ENCODE measurements around the gene GNAI3.

The GNAI3 gene

GRCh38 chr1:109531826-109532364 lies 16.5 kb upstream of the GNAI3 start:
- no peak overlapping the region for H3K4me3 ChIP-seq (ENCODE audit: low read depth, low read length)
- DNase-seq (ENCODE audit: low read depth) = no peak
- no peak for TF ChIP-seq CTCF (IDR thresholded peaks at IDR 0.05; ENCODE audit: control insufficient read depth, extremely low read depth, insufficient read depth)

GRCh38 chr1:109532365-109533136 lies 15.9 kb upstream of the GNAI3 start:
- no peak overlapping the region for H3K4me3 ChIP-seq (ENCODE audit: low read depth, low read length)
- TF ChIP-seq CTCF (IDR thresholded peaks at IDR 0.05; ENCODE audit: control insufficient read depth, extremely low read depth, insufficient read depth) = peak; percentile 99
- no peak for DNase-seq (ENCODE audit: low read depth)

- no peak overlapping the region for H3K4me3 ChIP-seq (ENCODE audit: low read depth, low read length)
- no peak for DNase-seq (ENCODE audit: low read depth)
- no peak for TF ChIP-seq CTCF (IDR thresholded peaks at IDR 0.05; ENCODE audit: control insufficient read depth, extremely low read depth, insufficient read depth)
These were observed 14.0 kb upstream of the GNAI3 start for GRCh38 chr1:109534307-109534858.

GRCh38 chr1:109535481-109535880 lies 12.9 kb upstream of the GNAI3 start:
- no peak for DNase-seq (ENCODE audit: low read depth)
- H3K4me3 ChIP-seq (ENCODE audit: low read depth, low read length) = no peak overlapping the region
- no peak for TF ChIP-seq CTCF (IDR thresholded peaks at IDR 0.05; ENCODE audit: control insufficient read depth, extremely low read depth, insufficient read depth)

- DNase-seq (ENCODE audit: low read depth) = no peak
- no peak for TF ChIP-seq CTCF (IDR thresholded peaks at IDR 0.05; ENCODE audit: control insufficient read depth, extremely low read depth, insufficient read depth)
- no peak overlapping the region for H3K4me3 ChIP-seq (ENCODE audit: low read depth, low read length)
These were observed 12.4 kb upstream of the GNAI3 start for GRCh38 chr1:109535971-109536491.

GRCh38 chr1:109537450-109538178 lies 10.8 kb upstream of the GNAI3 start:
- no peak overlapping the region for H3K4me3 ChIP-seq (ENCODE audit: low read depth, low read length)
- no peak for DNase-seq (ENCODE audit: low read depth)

More at GRCh38 chr1:109537450-109538178, 10.8 kb upstream of the GNAI3 start:
- no peak for TF ChIP-seq CTCF (IDR thresholded peaks at IDR 0.05; ENCODE audit: control insufficient read depth, extremely low read depth, insufficient read depth)

Data from LNCaP clone FGC (cell line).